Activated CD8-positive, alpha-beta memory T cell treated with anti-CD3 and anti-CD28 coated beads, Interleukin-2, amount 50 U/mL, for 24 hours (primary cell): ENCODE measurements around the gene LRRC61.

Source experiments
- DNase-seq: peaks from one replicate; pipeline ENCODE4 v3.0.0-alpha.2; 2020; ENCODE audit errors: extremely low read depth

LRRC61 gene

GRCh38 chr7:150355666-150356059 is 32.5 kb downstream of the LRRC61 start:
- no peak for DNase-seq

GRCh38 chr7:150356265-150356897 is 33.2 kb downstream of the LRRC61 start:
- DNase-seq: no peak

DNA sequence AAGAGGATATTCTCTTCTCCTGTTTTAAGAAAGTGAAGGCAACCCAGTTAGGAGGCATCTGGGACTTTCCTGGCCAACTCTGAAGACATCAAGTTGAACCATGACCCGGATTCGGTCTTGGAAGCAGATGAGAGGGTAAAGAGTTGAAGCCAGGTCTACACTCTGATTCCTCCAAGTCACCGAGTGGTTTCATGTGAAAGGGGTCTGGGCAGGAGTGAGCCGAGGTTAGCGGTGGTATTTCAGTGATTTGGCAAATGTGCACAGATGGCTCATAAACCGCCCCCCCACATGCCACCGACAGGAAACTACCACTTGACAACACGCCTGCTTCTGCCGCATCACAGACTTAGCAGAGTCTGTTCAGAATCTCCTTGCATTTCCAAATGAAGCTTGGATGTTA is 34.1 kb downstream of the LRRC61 start:
- no peak for DNase-seq

GRCh38 chr7:150357771-150358427 is 34.7 kb downstream of the LRRC61 start:
- DNase-seq: no peak

DNA sequence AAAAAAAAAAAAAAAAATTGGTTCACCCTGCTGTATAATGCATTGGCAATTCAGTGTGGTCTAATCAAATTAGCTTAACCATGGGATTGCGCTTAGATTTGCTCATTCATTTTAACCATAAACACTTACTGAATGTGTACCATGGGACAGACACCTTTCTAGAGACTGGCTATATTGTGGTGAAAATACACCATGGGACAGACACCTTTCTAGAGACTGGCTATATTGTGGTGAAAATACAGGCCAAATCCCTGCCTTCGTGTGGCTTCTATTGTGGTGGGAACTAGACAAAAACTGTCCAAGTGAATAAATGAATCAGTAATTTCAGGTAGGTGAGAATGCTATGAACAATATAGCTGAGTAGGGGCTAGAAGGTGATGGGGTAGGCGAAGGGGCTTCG is 35.3 kb downstream of the LRRC61 start:
- DNase-seq: no peak

GRCh38 chr7:150358988-150359621 is 36.0 kb downstream of the LRRC61 start:
- DNase-seq: no peak

GRCh38 chr7:150359622-150360362 is 36.6 kb downstream of the LRRC61 start:
- no peak for DNase-seq

- no peak for DNase-seq
Observed at GRCh38 chr7:150360363-150361058, 37.4 kb downstream of the LRRC61 start.

DNA sequence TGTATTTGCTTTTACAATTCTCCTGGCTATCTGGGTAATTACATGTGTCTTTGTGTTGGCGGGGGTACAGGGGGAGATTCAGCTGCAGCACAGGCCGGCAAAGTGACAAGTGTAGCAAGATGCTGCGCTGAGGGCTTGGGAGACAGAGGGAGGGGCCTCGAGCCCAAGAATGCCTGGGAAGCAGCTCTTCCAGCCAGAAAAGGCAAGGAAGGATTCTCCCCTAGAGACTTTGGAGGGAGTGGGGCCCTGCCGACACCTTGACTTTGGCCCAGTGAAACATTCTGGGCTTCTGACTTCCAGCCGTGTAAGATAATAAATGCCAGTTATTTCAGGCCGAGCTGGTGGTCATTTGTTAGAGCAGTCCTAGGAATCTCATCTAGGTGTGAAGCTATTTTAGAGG is 38.2 kb downstream of the LRRC61 start:
- no peak for DNase-seq

GRCh38 chr7:150361807-150362621 is 38.9 kb downstream of the LRRC61 start:
- DNase-seq: no peak

DNA sequence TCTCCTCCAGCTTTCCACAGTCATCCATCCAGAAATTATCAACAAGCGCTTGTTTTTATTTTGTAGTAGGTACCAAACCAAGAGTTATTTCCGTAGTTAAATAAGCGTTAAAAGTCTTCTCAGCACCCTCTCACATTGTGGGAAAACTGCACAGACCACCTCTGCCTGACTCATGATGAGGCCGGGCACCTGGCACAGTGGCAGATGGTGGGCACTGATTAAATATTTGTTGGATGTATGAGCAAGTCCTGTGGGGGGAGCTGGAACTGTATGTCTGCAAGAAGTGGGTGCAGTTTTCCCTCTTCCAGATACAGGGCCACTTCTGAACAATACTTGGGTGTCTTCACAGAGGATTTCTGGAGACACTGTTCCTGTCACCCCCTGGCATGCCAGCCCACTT is 40.2 kb downstream of the LRRC61 start:
- no peak for DNase-seq

GRCh38 chr7:150363872-150364271 is 40.7 kb downstream of the LRRC61 start:
- no peak for DNase-seq

- DNase-seq: no peak
Observed at GRCh38 chr7:150365194-150365593, 42.0 kb downstream of the LRRC61 start.

GRCh38 chr7:150365673-150366398 is 42.7 kb downstream of the LRRC61 start:
- no peak for DNase-seq

DNA sequence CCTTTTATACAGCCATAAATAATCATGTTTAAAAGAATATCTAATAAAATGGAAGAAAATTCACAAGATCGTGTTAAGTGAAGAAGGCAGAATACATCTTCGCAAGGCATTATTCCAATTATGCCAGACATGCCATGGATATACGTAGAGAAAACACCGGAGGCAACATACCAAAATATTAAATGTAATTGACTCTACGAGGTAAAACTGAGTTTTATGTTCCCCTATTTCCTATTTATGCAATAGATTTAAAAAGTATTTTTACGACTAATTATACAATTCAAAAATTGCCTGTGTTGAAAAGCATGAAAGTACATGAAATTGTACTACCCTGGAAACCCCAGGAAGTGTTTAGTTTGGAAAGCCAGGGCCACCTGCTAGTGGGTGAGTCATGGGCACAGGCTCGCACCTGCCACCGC is 44.5 kb downstream of the LRRC61 start:
- DNase-seq: no peak

DNA sequence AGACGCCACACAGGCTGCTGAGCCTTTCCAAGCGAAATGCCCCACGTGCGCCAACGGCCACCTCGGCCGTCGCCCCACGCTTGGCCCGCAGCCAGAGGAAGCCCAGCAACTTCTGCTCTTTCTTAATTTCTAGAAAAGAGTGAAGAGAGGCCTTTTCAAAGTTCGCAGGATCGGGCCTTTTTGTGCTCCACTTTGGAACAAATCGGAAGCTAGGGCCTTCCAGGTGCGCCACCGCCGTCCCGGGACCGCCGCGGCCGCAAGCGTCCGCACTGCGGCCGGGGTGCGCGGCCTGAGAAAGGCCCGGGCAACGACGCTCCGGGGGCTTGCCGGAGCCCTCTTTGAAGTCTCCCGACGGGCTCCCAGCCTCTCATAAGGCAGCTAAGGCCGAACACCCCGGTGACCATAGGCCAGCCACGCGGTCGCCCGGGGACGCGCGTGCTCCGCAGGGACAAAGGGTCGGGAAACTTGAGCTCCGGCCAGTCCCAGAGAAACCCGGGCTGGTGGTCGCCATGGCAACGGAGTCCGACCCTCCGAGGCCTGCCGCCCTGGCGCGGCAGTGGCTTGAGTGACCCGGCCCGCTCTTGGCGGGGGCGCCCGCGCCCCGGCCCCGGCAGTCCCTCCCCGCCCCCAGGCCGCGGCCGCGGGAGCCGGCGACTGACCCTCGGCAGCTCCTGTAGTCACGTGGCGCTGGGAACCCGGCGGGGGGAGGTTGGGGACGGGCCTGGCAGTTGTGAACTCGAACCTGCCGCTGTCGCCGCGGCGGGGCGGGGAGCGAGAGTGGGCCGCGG is 45.1 kb downstream of the LRRC61 start, which contains the start of gene REPIN1:
Gene REPIN1, plus strand, starts transcription at position 727 of the 788 bp plus-strand sequence. CDS start 890 bp downstream, outside the sequence.
- no peak for DNase-seq

DNA sequence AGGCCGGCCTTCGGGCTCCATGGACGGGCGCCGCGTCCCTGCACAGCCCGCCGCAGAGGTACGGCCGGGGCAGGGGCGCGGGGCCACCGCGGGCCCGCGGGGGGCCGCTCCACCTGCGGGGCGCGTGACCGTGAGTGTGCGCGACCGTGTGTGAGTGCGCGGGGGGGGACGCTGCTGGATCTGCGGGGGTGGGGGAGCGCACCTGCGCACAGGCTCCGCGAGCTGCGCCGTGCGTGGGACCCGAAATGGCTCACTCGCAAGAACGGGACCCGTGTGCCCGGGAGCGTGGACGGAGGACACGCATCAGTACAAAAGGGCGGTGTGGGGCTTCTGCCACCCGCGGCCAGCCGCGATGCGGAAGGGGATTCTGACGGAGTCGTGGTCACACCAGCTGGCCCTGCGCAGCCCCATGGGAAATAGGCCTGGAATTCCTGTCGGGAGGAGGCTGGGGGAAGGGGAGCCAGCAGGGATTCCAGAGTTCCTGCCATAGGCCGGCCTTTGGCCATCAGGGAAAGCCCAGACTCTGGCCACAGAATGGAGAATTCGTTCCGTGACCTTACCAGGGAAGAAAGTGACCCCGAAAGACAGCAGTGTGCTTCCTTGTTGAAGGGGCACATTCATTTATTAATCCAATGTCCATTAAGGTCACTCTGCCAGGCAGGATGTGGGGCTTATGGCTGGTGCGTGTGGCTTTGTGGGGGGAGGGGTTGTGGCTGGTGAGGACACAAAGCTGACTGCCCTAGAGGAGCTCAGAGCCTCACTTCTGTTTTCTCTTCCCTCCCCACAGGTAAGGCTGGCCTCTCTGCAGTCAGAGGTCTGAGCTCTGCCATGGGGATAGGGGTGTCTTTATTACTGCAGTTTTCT is 46.0 kb downstream of the LRRC61 start:
- DNase-seq: no peak

DNA sequence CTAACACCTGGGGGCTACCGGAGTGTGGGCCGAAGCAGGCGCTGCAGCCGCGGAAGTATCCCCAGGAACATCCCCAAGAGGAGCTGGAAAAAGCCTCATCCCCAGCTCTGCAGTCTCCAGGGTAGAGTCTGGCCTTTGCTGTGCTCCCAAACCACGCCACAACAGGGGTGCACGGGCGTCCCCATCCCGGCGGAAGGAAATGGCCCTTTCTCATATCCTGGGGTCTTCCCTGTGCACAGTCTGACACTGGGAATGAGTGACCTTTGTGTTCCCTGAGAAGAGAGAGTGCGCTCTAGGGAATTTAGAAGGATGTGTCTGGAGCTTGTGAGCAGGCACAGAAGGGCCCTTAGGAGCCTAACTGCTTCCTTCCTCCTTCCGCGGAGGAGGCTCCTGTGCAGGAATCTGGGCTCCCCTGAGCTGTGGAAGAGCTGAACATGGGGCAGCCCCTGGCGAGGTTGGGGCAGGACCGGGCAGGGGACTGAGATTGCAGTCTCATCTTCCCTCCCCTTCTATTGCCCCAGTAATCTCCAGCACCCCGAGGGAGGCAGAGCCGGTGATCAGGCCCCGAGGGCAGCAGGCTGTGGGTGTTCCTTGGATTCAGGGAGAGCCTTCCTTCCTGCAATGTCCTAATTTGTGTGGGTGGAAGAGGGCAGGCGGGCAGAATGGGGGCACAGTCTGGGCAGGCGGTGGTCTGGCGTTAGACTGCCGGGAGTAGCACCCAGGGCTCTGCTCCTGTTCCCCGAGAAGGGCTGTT is 46.8 kb downstream of the LRRC61 start:
- no peak for DNase-seq
